Effector memory CD4-positive, alpha-beta T cell (primary cell): ENCODE measurements around the gene PDK2.
"Not testable (repeated sequence)": the region's sequence is repeated elsewhere in the genome, so short reads cannot be mapped to it uniquely, and the experiment has no call there.

Source experiments
- DNase-seq, 3 donors: peaks; one replicate each; pipeline ENCODE4 v3.0.0-alpha.2; 2020
- H3K27ac ChIP-seq: 2 replicates; pipeline ENCODE4 v1.7.0; 2013; ENCODE audit warnings: mild to moderate bottlenecking, low read length, moderate library complexity; ENCODE audit not compliant: insufficient read depth, poor library complexity, severe bottlenecking
- H3K27me3 ChIP-seq: replicated peaks from 2 replicates; pipeline ENCODE4 v1.7.0; 2013; ENCODE audit warnings: mild to moderate bottlenecking, low read length; ENCODE audit not compliant: insufficient read depth, control insufficient read depth, poor library complexity, severe bottlenecking
- H3K36me3 ChIP-seq: 2 replicates; pipeline ENCODE4 v1.7.0; 2013; ENCODE audit warnings: mild to moderate bottlenecking, low read length, moderate library complexity; ENCODE audit not compliant: control insufficient read depth, insufficient read depth
- H3K4me1 ChIP-seq: 2 replicates; pipeline ENCODE4 v1.7.0; 2013; ENCODE audit warnings: low read length, mild to moderate bottlenecking; ENCODE audit not compliant: control insufficient read depth, insufficient read depth, poor library complexity, severe bottlenecking
- H3K4me3 ChIP-seq: 2 replicates; pipeline ENCODE4 v1.7.0; 2013; ENCODE audit warnings: low read length, low read depth, mild to moderate bottlenecking; ENCODE audit not compliant: insufficient read depth, poor library complexity, severe bottlenecking
- H3K9me3 ChIP-seq: 2 replicates; pipeline ENCODE4 v1.7.0; 2013; ENCODE audit warnings: mild to moderate bottlenecking, low read length, moderate library complexity; ENCODE audit not compliant: control insufficient read depth

PDK2 gene

DNA sequence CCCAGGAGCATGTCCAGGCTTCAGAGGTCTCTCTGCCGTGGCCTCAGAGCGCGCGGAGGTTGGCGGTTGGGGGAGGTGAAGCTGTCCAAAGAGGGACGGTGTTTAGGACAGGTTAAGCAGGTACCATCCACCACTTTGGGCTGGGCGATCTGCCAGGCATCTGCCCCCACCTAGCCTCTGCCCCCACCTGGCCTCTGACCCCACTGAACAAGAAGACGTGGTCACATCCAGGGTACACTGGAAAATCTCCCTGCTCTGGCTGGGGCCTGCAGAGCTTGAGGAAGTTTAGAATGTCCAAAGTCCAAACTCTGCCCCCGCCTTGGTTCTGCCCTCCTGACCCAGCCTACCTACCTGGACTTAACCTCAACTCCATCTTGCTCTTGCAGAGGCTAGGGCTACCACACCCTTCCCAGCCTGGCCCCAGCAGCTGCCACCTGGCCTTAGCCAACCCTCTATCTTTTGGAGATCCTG, 37.6 kb upstream of the PDK2 start:
- no peak for DNase-seq
- H3K36me3 ChIP-seq, result no peaks in the 10 kb centered on the region
- H3K4me1 ChIP-seq, result peaks cover 11% of the 10 kb centered on the region
- H3K4me3 ChIP-seq, result no peak overlapping the region
- no peaks in the 10 kb centered on the region for H3K9me3 ChIP-seq
- no peaks in the 10 kb centered on the region for H3K27me3 ChIP-seq
- no peak overlapping the region for H3K27ac ChIP-seq

DNA sequence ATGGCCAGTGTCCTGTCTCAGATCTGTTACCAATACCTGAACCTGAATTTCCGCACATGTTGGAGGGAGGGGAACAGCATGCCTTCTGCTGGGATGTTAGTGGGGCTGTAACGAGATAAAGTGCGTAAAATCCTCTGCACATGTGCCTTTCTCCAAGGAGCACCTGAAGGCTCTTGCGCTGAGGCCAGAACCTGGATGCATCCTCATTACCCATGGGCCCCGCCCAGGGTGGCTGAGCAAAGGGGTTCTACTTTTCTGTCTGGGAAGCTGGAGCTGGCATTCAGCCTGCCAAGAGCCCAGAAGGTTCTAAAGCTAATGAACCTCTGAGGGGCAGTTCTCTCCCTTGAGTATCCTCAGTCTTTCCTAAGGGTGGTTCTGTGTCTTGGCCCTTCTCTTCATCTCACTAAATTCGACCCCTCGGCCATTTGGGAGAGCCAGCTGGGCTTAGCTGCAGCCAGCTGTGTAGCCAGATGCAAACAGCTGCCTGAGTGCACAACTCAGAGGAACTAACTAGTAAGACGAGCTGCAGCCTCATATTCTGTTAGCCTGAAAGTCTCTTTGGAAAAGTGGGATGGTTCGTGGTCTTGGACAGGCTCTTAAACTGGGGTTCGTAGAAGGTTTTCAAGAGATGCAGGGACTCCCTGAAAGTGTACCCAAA, 36.7 kb upstream of the PDK2 start:
- H3K9me3 ChIP-seq, result no peaks in the 10 kb centered on the region
- H3K27me3 ChIP-seq, result no peaks in the 10 kb centered on the region
- H3K27ac ChIP-seq, result no peak overlapping the region
- no peaks in the 10 kb centered on the region for H3K36me3 ChIP-seq
- DNase-seq, result no peak
- no peak overlapping the region for H3K4me3 ChIP-seq
- H3K4me1 ChIP-seq, result peaks cover 11% of the 10 kb centered on the region

GRCh38 chr17:50059256-50059655, 35.9 kb upstream of the PDK2 start:
- no peak overlapping the region for H3K4me3 ChIP-seq
- no peak overlapping the region for H3K27ac ChIP-seq
- H3K9me3 ChIP-seq, result no peaks in the 10 kb centered on the region

GRCh38 chr17:50059759-50060273, 35.3 kb upstream of the PDK2 start:
- H3K9me3 ChIP-seq, result no peaks in the 10 kb centered on the region
- H3K4me3 ChIP-seq, result no peak overlapping the region
- H3K36me3 ChIP-seq, result no peaks in the 10 kb centered on the region
- no peaks in the 10 kb centered on the region for H3K27me3 ChIP-seq
- DNase-seq, result no peak
- H3K27ac ChIP-seq, result no peak overlapping the region
- H3K4me1 ChIP-seq, result peaks cover 11% of the 10 kb centered on the region

More at GRCh38 chr17:50059256-50059655, 35.9 kb upstream of the PDK2 start:
- Histone ChIP-seq H3K36me3 (no peaks in the 10 kb centered on the region), H3K27me3 (no peaks in the 10 kb centered on the region), H3K4me1 (peaks cover 11% of the 10 kb centered on the region)
- DNase-seq, result no peak

DNA sequence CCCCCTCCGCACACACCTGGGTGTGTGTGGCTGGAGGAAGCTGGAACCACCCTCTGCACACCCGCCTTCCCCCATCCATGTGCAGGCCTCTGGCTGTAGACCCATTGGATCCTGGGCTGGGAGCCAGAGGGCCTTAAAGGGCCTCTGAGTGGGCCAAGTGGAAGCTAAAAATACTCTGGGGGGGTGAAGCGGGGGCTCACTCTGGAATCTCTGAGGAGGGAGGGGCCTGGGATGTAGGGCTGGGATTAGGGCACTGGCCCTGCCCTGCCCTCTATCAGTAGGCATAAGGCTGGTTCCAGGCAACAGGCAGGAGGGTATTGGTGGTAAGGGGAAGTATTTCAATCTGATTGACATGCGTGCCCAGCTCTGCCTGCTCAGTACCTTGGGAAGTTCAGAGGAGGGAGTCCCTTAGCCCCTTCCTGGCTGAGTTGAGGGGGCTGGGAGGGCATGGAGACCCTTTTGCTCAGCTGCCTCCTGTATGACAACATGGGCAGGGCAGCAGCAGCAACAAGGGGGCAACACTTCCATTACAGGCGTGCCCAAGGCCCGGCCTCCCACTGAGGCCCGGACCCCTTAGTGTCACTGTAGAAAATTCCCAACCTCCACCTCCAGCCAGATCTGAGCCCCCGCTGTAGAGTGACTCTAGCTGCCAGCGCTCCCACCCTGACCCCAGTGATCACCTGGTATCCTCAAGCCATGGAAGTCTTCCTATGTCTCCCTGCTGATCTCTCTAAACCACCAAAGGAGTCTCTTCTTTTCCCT, 34.0 kb upstream of the PDK2 start:
- Histone ChIP-seq H3K36me3 (no peaks in the 10 kb centered on the region), H3K4me1 (peaks cover 5% of the 10 kb centered on the region), H3K27ac (no peak overlapping the region), H3K9me3 (no peaks in the 10 kb centered on the region), H3K27me3 (no peaks in the 10 kb centered on the region), H3K4me3 (no peak overlapping the region)
- no peak for DNase-seq

GRCh38 chr17:50061713-50062045, 33.5 kb upstream of the PDK2 start:
- DNase-seq, H3K36me3 ChIP-seq, H3K4me3 ChIP-seq, H3K9me3 ChIP-seq, H3K27ac ChIP-seq, H3K4me1 ChIP-seq, H3K27me3 ChIP-seq: not testable (repeated sequence)

GRCh38 chr17:50062293-50063243, 32.6 kb upstream of the PDK2 start:
- DNase-seq, result no peak
- Histone ChIP-seq H3K9me3 (no peaks in the 10 kb centered on the region), H3K4me1 (no peaks in the 10 kb centered on the region), H3K27ac (no peak overlapping the region), H3K27me3 (no peaks in the 10 kb centered on the region), H3K4me3 (no peak overlapping the region), H3K36me3 (no peaks in the 10 kb centered on the region)

DNA sequence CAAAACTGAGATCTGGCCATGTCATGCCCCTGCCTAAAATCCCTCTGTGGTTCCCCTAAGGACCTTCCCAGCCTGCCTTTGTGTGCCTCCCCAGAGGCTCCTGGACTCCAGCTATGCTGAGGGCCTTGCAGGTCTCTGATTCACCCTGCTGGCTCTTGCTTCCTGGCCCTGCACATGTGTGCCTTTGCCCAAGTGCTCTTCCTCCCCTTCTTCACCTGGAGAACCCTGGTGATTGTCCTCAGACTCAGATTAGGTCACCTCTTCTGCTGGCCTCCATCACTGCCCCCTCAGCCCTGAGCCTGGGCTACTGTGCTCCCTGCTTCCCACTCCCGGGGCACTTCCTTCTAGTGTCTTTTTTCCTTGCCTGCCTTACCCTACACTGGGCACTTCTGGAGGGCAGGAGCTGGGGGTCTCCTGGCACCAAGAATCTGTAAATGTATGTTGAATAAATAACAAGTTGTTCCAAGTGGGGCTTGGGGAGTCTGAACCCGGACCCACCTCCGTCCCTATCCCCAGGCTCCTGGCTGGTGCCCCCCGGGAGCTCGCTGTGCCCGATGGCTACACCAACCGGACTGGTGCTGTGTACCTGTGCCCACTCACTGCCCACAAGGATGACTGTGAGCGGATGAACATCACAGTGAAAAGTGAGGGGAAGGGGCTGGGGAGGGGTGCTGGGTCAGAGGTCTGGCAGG, 31.4 kb upstream of the PDK2 start:
- H3K36me3 ChIP-seq, result no peaks in the 10 kb centered on the region
- H3K4me1 ChIP-seq, result no peaks in the 10 kb centered on the region
- no peak overlapping the region for H3K4me3 ChIP-seq
- H3K27ac ChIP-seq, result no peak overlapping the region
- no peak for DNase-seq
- no peaks in the 10 kb centered on the region for H3K27me3 ChIP-seq
- no peaks in the 10 kb centered on the region for H3K9me3 ChIP-seq

DNA sequence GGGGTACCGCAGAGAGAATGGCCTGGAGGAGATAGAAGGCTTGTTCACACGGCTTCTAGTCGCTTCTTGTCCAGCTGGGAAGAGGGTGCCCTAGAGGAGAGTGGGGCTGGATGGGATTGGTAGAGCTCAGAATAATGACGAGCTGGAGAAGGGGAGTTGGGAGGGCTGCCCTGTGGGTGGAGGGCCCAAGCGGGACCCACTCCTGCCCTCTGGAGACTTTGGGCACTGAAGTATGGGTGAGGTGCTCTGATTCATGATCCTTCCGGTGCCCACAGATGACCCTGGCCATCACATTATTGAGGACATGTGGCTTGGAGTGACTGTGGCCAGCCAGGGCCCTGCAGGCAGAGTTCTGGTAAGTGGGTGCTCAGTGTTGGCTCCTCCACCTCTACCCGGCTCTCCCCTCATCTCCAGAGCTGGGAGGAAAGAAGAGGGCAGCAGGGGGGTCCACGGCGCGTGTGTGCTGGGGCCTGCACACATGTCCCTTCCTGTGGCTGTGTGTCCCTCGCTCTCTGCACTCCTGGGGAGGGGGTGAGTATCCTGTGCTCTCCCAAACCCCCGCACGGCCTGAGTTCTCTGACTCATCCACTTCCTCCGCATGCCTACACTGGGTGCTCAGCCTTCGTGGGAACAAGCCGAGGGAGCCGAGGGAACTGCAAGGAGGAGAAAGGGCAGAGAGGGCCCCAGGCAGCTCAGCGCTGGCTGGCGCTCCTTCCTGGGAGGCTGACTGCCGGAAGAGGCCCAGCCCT, 30.7 kb upstream of the PDK2 start:
- Histone ChIP-seq H3K4me1 (no peaks in the 10 kb centered on the region), H3K27me3 (no peaks in the 10 kb centered on the region), H3K36me3 (no peaks in the 10 kb centered on the region), H3K4me3 (no peak overlapping the region), H3K27ac (no peak overlapping the region), H3K9me3 (no peaks in the 10 kb centered on the region)
- no peak for DNase-seq
